ENCODE results near the gene CNTRL.
A peak's percentile ranks its signal among the peaks of the same experiment; 100 is the strongest.
"Not testable (repeated sequence)": the region's sequence is repeated elsewhere in the genome, so short reads cannot be mapped to it uniquely, and the experiment has no call there.

The CNTRL gene

GRCh38 chr9:121133104-121133816 is 58.5 kb downstream of the CNTRL start:
- DNase-seq (ENCODE audit: low read depth in 1 of 2, low spot score in 1 of 2): peak; percentile 35 to 77

GRCh38 chr9:121135642-121136041 is 60.9 kb downstream of the CNTRL start:
- no peak for DNase-seq (ENCODE audit: low read depth in 1 of 2, low spot score in 1 of 2)

- no peak for DNase-seq (ENCODE audit: low read depth in 1 of 2, low spot score in 1 of 2)
Observed at GRCh38 chr9:121138561-121138960, 63.8 kb downstream of the CNTRL start.

- DNase-seq (ENCODE audit: low read depth in 1 of 2, low spot score in 1 of 2): no peak
Observed at GRCh38 chr9:121138973-121139372, 64.2 kb downstream of the CNTRL start.

GRCh38 chr9:121140162-121140561 is 65.4 kb downstream of the CNTRL start:
- DNase-seq (ENCODE audit: low read depth in 1 of 2, low spot score in 1 of 2): no peak

GRCh38 chr9:121141306-121141705 is 66.6 kb downstream of the CNTRL start:
- DNase-seq (ENCODE audit: low read depth in 1 of 2, low spot score in 1 of 2): no peak

GRCh38 chr9:121141706-121142105 is 67.0 kb downstream of the CNTRL start:
- DNase-seq (ENCODE audit: low read depth in 1 of 2, low spot score in 1 of 2): no peak

GRCh38 chr9:121143771-121144170 is 69.0 kb downstream of the CNTRL start:
- no peak for DNase-seq (ENCODE audit: low read depth in 1 of 2, low spot score in 1 of 2)

GRCh38 chr9:121144482-121144881 is 69.7 kb downstream of the CNTRL start:
- DNase-seq (ENCODE audit: low read depth in 1 of 2, low spot score in 1 of 2): no peak

- DNase-seq (ENCODE audit: low read depth in 1 of 2, low spot score in 1 of 2): no peak
Observed at GRCh38 chr9:121150188-121150587, 75.4 kb downstream of the CNTRL start.

- DNase-seq (ENCODE audit: low read depth in 1 of 2, low spot score in 1 of 2): no peak
Observed at GRCh38 chr9:121153642-121154041, 78.9 kb downstream of the CNTRL start.

GRCh38 chr9:121154782-121155181 is 80.0 kb downstream of the CNTRL start:
- no peak for DNase-seq (ENCODE audit: low read depth in 1 of 2, low spot score in 1 of 2)

GRCh38 chr9:121156263-121156731 is 81.5 kb downstream of the CNTRL start:
- DNase-seq (ENCODE audit: low read depth in 1 of 2, low spot score in 1 of 2): no peak

GRCh38 chr9:121157939-121158338 is 83.2 kb downstream of the CNTRL start:
- no peak for DNase-seq (ENCODE audit: low read depth in 1 of 2, low spot score in 1 of 2)

- DNase-seq (ENCODE audit: low read depth in 1 of 2, low spot score in 1 of 2): no peak
Observed at GRCh38 chr9:121160025-121160424, 85.3 kb downstream of the CNTRL start.

- no peak for DNase-seq (ENCODE audit: low read depth in 1 of 2, low spot score in 1 of 2)
Observed at GRCh38 chr9:121168052-121168451, 93.3 kb downstream of the CNTRL start.

- DNase-seq (ENCODE audit: low read depth in 1 of 2, low spot score in 1 of 2): no peak
Observed at GRCh38 chr9:121169094-121169601, 94.4 kb downstream of the CNTRL start.

GRCh38 chr9:121171236-121171635 is 96.5 kb downstream of the CNTRL start:
- DNase-seq (ENCODE audit: low read depth in 1 of 2, low spot score in 1 of 2): no peak

GRCh38 chr9:121172726-121173487 is 98.2 kb downstream of the CNTRL start:
- DNase-seq (ENCODE audit: low read depth in 1 of 2, low spot score in 1 of 2): no peak

GRCh38 chr9:121173501-121173900 is 98.7 kb downstream of the CNTRL start:
- DNase-seq (ENCODE audit: low read depth in 1 of 2, low spot score in 1 of 2): no peak

- no peak for DNase-seq (ENCODE audit: low read depth in 1 of 2, low spot score in 1 of 2)
Observed at GRCh38 chr9:121178676-121179372, 104.1 kb downstream of the CNTRL start.

GRCh38 chr9:121179373-121179721 is 104.6 kb downstream of the CNTRL start:
- DNase-seq (ENCODE audit: low read depth in 1 of 2, low spot score in 1 of 2): not testable (repeated sequence)
